Natural killer cell (primary cell): ENCODE results near the gene NEDD9. TPM values are rescaled to one million over a fixed set of nuclear protein-coding genes. Genes with fewer than 3 reads are reported as not detected.
A peak's percentile ranks its signal among the peaks of the same experiment; 100 is the strongest.

Source experiments
- ATAC-seq, 3 donors: fragments of 150-1000 bp in 2 of 3; fragments of 200-7000 bp in 1 of 3; cut with Tn5 transposase; 1 replicate in 1 of 3; 2 replicates in 2 of 3; pipeline ENCODE4 v1.10.0; 2021; ENCODE audit warnings: mild to moderate bottlenecking in 2 of 3, moderate library complexity in 2 of 3
- DNase-seq, 2 donors: peaks; one replicate each; pipeline versions ENCODE4 v3.0.0 to v3.0.0-alpha.2; 2013 to 2021; ENCODE audit warnings: mixed read lengths in 1 of 2
- H3K27ac ChIP-seq: one replicate; pipeline ENCODE4 v1.5.1; 2013; ENCODE audit warnings: mild to moderate bottlenecking, low read length
- H3K27me3 ChIP-seq: one replicate; pipeline ENCODE4 v1.6.1; 2013; ENCODE audit warnings: low read length; ENCODE audit not compliant: control insufficient read depth, insufficient read depth
- H3K36me3 ChIP-seq: one replicate; pipeline ENCODE4 v1.6.1; 2013; ENCODE audit warnings: low read length; ENCODE audit not compliant: control insufficient read depth, insufficient read depth
- H3K4me1 ChIP-seq: one replicate; pipeline ENCODE4 v1.6.1; 2013; ENCODE audit warnings: low read length; ENCODE audit not compliant: control insufficient read depth, insufficient read depth
- H3K4me3 ChIP-seq: one replicate; pipeline ENCODE4 v1.5.1; 2013; ENCODE audit warnings: low read length
- H3K9me3 ChIP-seq: one replicate; pipeline ENCODE4 v1.6.1; 2013; ENCODE audit warnings: low read length; ENCODE audit not compliant: control insufficient read depth, insufficient read depth
- H3K27ac Mint-ChIP-seq, 2 donors: one replicate each; pipeline ENCODE4 v1.8.0; 2022; ENCODE audit warnings: mild to moderate bottlenecking in 2 of 2, mixed read lengths in 2 of 2, moderate library complexity in 1 of 2
- H3K27me3 Mint-ChIP-seq, 2 donors: one replicate each; pipeline ENCODE4 v1.8.0; 2022; ENCODE audit warnings: low read depth in 2 of 2, mixed read lengths in 2 of 2
- H3K36me3 Mint-ChIP-seq: one replicate; pipeline ENCODE4 v1.8.0; 2022; ENCODE audit warnings: mixed read lengths
- H3K4me1 Mint-ChIP-seq, 2 donors: one replicate each; pipeline ENCODE4 v1.8.0; 2022; ENCODE audit warnings: mixed read lengths in 2 of 2
- H3K4me3 Mint-ChIP-seq: one replicate; pipeline ENCODE4 v1.8.0; 2022; ENCODE audit warnings: mild to moderate bottlenecking, moderate library complexity, mixed read lengths
- H3K9me3 Mint-ChIP-seq, 2 donors: one replicate each; pipeline ENCODE4 v1.8.0; 2022; ENCODE audit warnings: mixed read lengths in 2 of 2
- CTCF ChIP-seq: fragments of 200-600 bp; IDR thresholded peaks from one replicate; pipeline ENCODE4 v1.8.0; 2022; ENCODE audit warnings: antibody characterized with exemption
- WGBS: methylation state at CpG from one replicate; pipeline ENCODE4 v1.1.7; 2013; ENCODE audit warnings: missing lambda C conversion rate; ENCODE audit not compliant: insufficient coverage; 5-methylcytosine and 5-hydroxymethylcytosine counted together
- intact Hi-C: fragments of 100-400 bp; cut with micrococcal nuclease; formaldehyde crosslinking; loops from one replicate; pipeline ENCODE4 v1.14.2; 2022
- total RNA-seq, 4 donors: library from RNA; stranded (reverse); fragments of 120-200 nt in 1 of 4; gene quantifications; one replicate each; pipeline versions ENCODE4 v1.2.3 to v1.2.4, GENCODE V29; 2013 to 2022

Gene NEDD9
- total RNA-seq, 3 donors from 2014 or later (not counting 1 experiment from before 2014, with no cell fraction given), result 106 to 110 (median 107) TPM

GRCh38 chr6:11201772-11202512 is 30.5 kb downstream of the NEDD9 start:
- H3K36me3 Mint-ChIP-seq, result peaks cover 14% of the 10 kb centered on the region
- no peak for DNase-seq
- H3K9me3 Mint-ChIP-seq, result no peaks in the 10 kb centered on the region
- peaks cover 49% of the 10 kb centered on the region for H3K4me1 ChIP-seq
- no peak for TF ChIP-seq CTCF
- H3K9me3 ChIP-seq, result no peaks in the 10 kb centered on the region
- no peak for ATAC-seq
- no peaks in the 10 kb centered on the region for H3K27me3 ChIP-seq
- H3K4me3 Mint-ChIP-seq, result peak overlapping the region; percentile 90
- WGBS, result no CpG with 5 or more reads among the region's 4 CpGs
- H3K4me3 ChIP-seq, result no peak overlapping the region
- no peaks in the 10 kb centered on the region for H3K27me3 Mint-ChIP-seq
- peak overlapping the region; percentile 84 for H3K27ac ChIP-seq
- H3K36me3 ChIP-seq, result peaks cover 18% of the 10 kb centered on the region
- peaks cover 83% of the 10 kb centered on the region in 2 donors for H3K4me1 Mint-ChIP-seq
- intact Hi-C loops, result no loop called here
- H3K27ac Mint-ChIP-seq, result peak overlapping the region; percentile 98 to 99

GRCh38 chr6:11201015-11201414 is 31.5 kb downstream of the NEDD9 start:
- Mint-ChIP-seq H3K36me3 (peaks cover 14% of the 10 kb centered on the region), H3K27ac (peak overlapping the region; percentile 98 to 99), H3K4me3 (peak overlapping the region; percentile 32), H3K27me3 (no peaks in the 10 kb centered on the region), H3K9me3 (no peaks in the 10 kb centered on the region), H3K4me1 (peaks cover 86 to 89% of the 10 kb centered on the region in 2 donors)
- Histone ChIP-seq H3K36me3 (peaks cover 22% of the 10 kb centered on the region), H3K4me3 (no peak overlapping the region), H3K27me3 (no peaks in the 10 kb centered on the region), H3K27ac (no peak overlapping the region), H3K9me3 (no peaks in the 10 kb centered on the region), H3K4me1 (peaks cover 58% of the 10 kb centered on the region)
- no peak for ATAC-seq
- no peak for TF ChIP-seq CTCF
- DNase-seq, result no peak
- intact Hi-C loops, result no loop called here
- WGBS, result 81% methylated on average over 3 of the region's 3 CpGs

GRCh38 chr6:11200356-11200755 is 32.1 kb downstream of the NEDD9 start:
- DNase-seq (no peak), ATAC-seq (no peak)
- TF ChIP-seq CTCF, result no peak
- H3K9me3 ChIP-seq, result no peaks in the 10 kb centered on the region
- no peaks in the 10 kb centered on the region for H3K27me3 ChIP-seq
- peaks cover 61% of the 10 kb centered on the region for H3K4me1 ChIP-seq
- no peaks in the 10 kb centered on the region for H3K9me3 Mint-ChIP-seq
- intact Hi-C loops, result no loop called here
- H3K27ac ChIP-seq, result no peak overlapping the region
- H3K27ac Mint-ChIP-seq, result peak overlapping the region; percentile 98 to 99
- no peaks in the 10 kb centered on the region for H3K27me3 Mint-ChIP-seq
- H3K4me3 ChIP-seq, result no peak overlapping the region
- H3K4me3 Mint-ChIP-seq, result no peak overlapping the region
- peaks cover 93% of the 10 kb centered on the region in 2 donors for H3K4me1 Mint-ChIP-seq
- WGBS, result 94% methylated on average over 1 of the region's 1 CpG
- peaks cover 14% of the 10 kb centered on the region for H3K36me3 Mint-ChIP-seq
- H3K36me3 ChIP-seq, result peaks cover 19% of the 10 kb centered on the region
